ENCODE results near the gene SLC16A4. TPM values are rescaled to one million over a fixed set of nuclear protein-coding genes. Genes with fewer than 3 reads are reported as not detected.

SLC16A4 gene
- total and polyA plus RNA-seq, 2 experiments from 2014 or later, result 10.7 to 16.2 TPM

DNA sequence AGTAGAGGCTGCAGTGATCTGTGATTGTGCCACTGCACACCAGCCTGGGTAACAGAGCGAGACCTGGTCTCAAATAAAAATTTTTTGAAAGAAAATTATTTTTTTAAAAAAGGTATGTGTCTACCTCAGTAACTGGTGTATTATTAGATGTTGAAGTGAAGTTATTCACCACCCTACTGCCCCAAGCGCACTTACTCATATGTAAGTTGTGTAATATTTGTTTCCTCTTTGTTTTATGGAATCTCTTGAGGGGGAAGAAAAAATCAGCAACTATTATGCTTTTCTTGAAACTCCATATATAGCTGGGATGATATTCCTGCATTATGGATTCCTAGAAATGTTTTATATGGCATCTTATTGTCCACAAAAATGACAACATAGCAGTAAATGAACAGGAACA, 30.4 kb downstream of the SLC16A4 start:
- Histone ChIP-seq H2AFZ (no peak overlapping the region), H3K79me2 (peaks cover 52% of the 10 kb centered on the region), H3K4me3 (no peak overlapping the region), H3K27ac (no peak overlapping the region), H3K4me1 (ENCODE audit: insufficient read depth) (peaks cover 6% of the 10 kb centered on the region), H3K27me3 (no peaks in the 10 kb centered on the region), H3K9me3 (ENCODE audit: low read depth) (no peaks in the 10 kb centered on the region), H4K20me1 (ENCODE audit: insufficient read depth, poor library complexity, severe bottlenecking) (no peaks in the 10 kb centered on the region), H3K9me2 (replicated peaks; ENCODE audit: insufficient read depth) (no peaks in the 10 kb centered on the region), H3K4me2 (no peak overlapping the region), H3K36me3 (replicated peaks; ENCODE audit: insufficient read depth, low read depth) (no peaks in the 10 kb centered on the region)
- TF ChIP-seq EZH2 (IDR thresholded peaks at IDR 0.05; ENCODE audit: borderline replicate concordance) (no peak), EZH2phosphoT487 (IDR thresholded peaks at IDR 0.05; ENCODE audit: low read depth, severe bottlenecking, unreplicated experiment) (no peak)
- TF ChIP-seq, protein P1, sequence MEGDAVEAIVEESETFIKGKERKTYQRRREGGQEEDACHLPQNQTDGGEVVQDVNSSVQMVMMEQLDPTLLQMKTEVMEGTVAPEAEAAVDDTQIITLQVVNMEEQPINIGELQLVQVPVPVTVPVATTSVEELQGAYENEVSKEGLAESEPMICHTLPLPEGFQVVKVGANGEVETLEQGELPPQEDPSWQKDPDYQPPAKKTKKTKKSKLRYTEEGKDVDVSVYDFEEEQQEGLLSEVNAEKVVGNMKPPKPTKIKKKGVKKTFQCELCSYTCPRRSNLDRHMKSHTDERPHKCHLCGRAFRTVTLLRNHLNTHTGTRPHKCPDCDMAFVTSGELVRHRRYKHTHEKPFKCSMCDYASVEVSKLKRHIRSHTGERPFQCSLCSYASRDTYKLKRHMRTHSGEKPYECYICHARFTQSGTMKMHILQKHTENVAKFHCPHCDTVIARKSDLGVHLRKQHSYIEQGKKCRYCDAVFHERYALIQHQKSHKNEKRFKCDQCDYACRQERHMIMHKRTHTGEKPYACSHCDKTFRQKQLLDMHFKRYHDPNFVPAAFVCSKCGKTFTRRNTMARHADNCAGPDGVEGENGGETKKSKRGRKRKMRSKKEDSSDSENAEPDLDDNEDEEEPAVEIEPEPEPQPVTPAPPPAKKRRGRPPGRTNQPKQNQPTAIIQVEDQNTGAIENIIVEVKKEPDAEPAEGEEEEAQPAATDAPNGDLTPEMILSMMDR (IDR thresholded peaks at IDR 0.05; ENCODE audit: poor library complexity), result no peak
- no peak for DNase-seq (ENCODE audit: low spot score)
- WGBS (ENCODE audit: low lambda C conversion rate, missing lambda C conversion rate), result 100% methylated on average over 2 of the region's 2 CpGs

DNA sequence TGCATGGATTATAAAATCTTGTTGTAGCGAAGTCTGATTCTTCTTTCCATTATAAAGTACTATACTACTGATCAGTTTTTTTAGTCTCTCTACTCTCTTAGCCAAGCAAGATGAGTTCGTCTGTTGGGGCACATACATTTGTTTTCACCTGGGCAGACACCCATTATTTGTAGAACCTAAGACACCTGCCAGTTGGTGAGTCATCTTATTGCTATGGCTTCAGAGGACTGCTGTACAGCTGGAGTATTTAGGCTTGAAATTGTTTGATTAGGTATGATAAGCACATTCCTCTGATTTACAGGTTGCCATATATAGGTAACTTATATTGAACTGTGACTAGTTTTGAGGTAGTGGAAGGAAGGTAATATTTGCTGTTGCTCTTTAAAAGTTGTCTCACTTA, 34.4 kb downstream of the SLC16A4 start:
- H3K9me3 ChIP-seq (ENCODE audit: low read depth), result no peaks in the 10 kb centered on the region
- 76% methylated on average over 2 of the region's 2 CpGs for WGBS (ENCODE audit: low lambda C conversion rate, missing lambda C conversion rate)

DNA sequence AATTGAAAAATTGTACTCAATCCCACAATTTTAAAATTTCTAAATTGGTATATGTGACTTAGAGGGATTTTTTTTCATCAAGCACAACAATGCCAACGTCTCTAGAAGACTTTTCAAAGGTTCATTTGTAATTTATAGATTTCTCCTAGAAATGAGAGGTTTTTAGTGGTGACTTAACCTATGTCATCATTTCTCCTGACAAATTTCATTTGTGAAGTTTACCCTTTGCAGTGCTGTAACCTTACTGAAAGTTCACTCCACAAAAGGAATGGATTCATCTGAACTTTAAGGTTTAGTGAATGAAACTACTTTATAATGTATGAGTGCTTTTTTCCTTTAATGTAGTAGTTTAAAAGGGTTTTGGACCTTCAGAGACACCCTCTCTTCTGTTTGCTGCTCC, 35.5 kb downstream of the SLC16A4 start:
- Histone ChIP-seq H3K79me2 (peaks cover 79% of the 10 kb centered on the region), H2AFZ (no peak overlapping the region), H3K36me3 (replicated peaks; ENCODE audit: insufficient read depth, low read depth) (no peaks in the 10 kb centered on the region), H3K4me3 (no peak overlapping the region), H4K20me1 (ENCODE audit: insufficient read depth, poor library complexity, severe bottlenecking) (peaks cover 10% of the 10 kb centered on the region), H3K9me2 (replicated peaks; ENCODE audit: insufficient read depth) (no peaks in the 10 kb centered on the region), H3K27me3 (no peaks in the 10 kb centered on the region), H3K4me2 (no peak overlapping the region), H3K27ac (no peak overlapping the region), H3K4me1 (ENCODE audit: insufficient read depth) (peaks cover 10% of the 10 kb centered on the region), H3K9me3 (ENCODE audit: low read depth) (no peaks in the 10 kb centered on the region)
- 76% methylated on average over 1 of the region's 1 CpG for WGBS (ENCODE audit: low lambda C conversion rate, missing lambda C conversion rate)
- TF ChIP-seq, protein P1 (IDR thresholded peaks at IDR 0.05; ENCODE audit: poor library complexity), result no peak
- no peak for TF ChIP-seq EZH2phosphoT487 (IDR thresholded peaks at IDR 0.05; ENCODE audit: low read depth, severe bottlenecking, unreplicated experiment)
- no peak for TF ChIP-seq EZH2 (IDR thresholded peaks at IDR 0.05; ENCODE audit: borderline replicate concordance)
- no peak for DNase-seq (ENCODE audit: low spot score)

More for the DNA sequence above, 34.4 kb downstream of the SLC16A4 start:
- no peaks in the 10 kb centered on the region for H3K27me3 ChIP-seq
- peaks cover 75% of the 10 kb centered on the region for H3K79me2 ChIP-seq
- no peaks in the 10 kb centered on the region for H3K36me3 ChIP-seq (replicated peaks; ENCODE audit: insufficient read depth, low read depth)
- H3K9me2 ChIP-seq (replicated peaks; ENCODE audit: insufficient read depth), result no peaks in the 10 kb centered on the region
- peaks cover 7% of the 10 kb centered on the region for H4K20me1 ChIP-seq (ENCODE audit: insufficient read depth, poor library complexity, severe bottlenecking)
- no peak overlapping the region for H3K4me3 ChIP-seq
- no peak for DNase-seq (ENCODE audit: low spot score)
- H3K4me2 ChIP-seq, result peak overlapping the region; percentile 9
- peaks cover 6% of the 10 kb centered on the region for H3K4me1 ChIP-seq (ENCODE audit: insufficient read depth)
- H2AFZ ChIP-seq, result no peak overlapping the region
- TF ChIP-seq, protein P1 (IDR thresholded peaks at IDR 0.05; ENCODE audit: poor library complexity), result no peak
- TF ChIP-seq EZH2 (IDR thresholded peaks at IDR 0.05; ENCODE audit: borderline replicate concordance), result no peak
- TF ChIP-seq EZH2phosphoT487 (IDR thresholded peaks at IDR 0.05; ENCODE audit: low read depth, severe bottlenecking, unreplicated experiment), result no peak
- peak overlapping the region; percentile 32 for H3K27ac ChIP-seq

DNA sequence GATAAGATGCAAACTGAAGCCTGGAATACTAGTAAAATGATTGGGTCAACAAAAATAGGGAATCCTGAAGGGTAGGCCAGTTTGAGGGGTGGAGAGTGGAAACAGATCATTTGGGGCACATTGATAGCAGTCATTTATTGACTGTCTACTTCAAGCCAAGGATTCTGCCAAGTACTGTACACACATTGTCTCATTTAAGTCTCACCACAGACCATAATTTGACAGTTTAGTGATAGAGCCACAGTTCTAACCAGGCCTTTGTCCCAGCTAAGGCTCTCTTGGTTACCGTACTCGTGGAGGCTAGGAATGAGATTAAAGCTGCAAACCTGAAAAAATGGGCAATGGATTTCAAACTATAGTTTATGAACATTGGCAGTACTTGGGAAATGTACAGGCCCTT, 40.5 kb downstream of the SLC16A4 start:
- Histone ChIP-seq H3K4me2 (no peak overlapping the region), H4K20me1 (ENCODE audit: insufficient read depth, poor library complexity, severe bottlenecking) (peaks cover 25% of the 10 kb centered on the region), H3K4me1 (ENCODE audit: insufficient read depth) (peaks cover 35% of the 10 kb centered on the region), H3K4me3 (no peak overlapping the region), H3K9me2 (replicated peaks; ENCODE audit: insufficient read depth) (no peaks in the 10 kb centered on the region), H3K36me3 (replicated peaks; ENCODE audit: insufficient read depth, low read depth) (no peaks in the 10 kb centered on the region), H3K27me3 (no peaks in the 10 kb centered on the region), H2AFZ (no peak overlapping the region), H3K79me2 (peaks cover 92% of the 10 kb centered on the region), H3K27ac (no peak overlapping the region), H3K9me3 (ENCODE audit: low read depth) (no peaks in the 10 kb centered on the region)
- no peak for DNase-seq (ENCODE audit: low spot score)
- TF ChIP-seq, protein P1 (IDR thresholded peaks at IDR 0.05; ENCODE audit: poor library complexity), result no peak
- TF ChIP-seq EZH2phosphoT487 (IDR thresholded peaks at IDR 0.05; ENCODE audit: low read depth, severe bottlenecking, unreplicated experiment), result no peak
- no peak for TF ChIP-seq EZH2 (IDR thresholded peaks at IDR 0.05; ENCODE audit: borderline replicate concordance)
- 92% methylated on average over 2 of the region's 2 CpGs for WGBS (ENCODE audit: low lambda C conversion rate, missing lambda C conversion rate)

Measured in hepatocyte (in vitro differentiated cells).